K562 (cell line): Measurements from ENCODE around the gene DUXB. TPM values are rescaled to one million over a fixed set of nuclear protein-coding genes. Genes with fewer than 3 reads are reported as not detected.

Experiments
- ATAC-seq: fragments of 200-7000 bp; cut with Tn5 transposase; 3 replicates; pipeline ENCODE4 v1.9.1; 2020; ENCODE audit warnings: moderate library complexity
- BruUV-seq: library from RNA; stranded (reverse); fragments of 400-500 nt; replicated peaks from 2 replicates; lab custom pipeline; 2021; lab: Mats Ljungman, UMichigan
- CTCF ChIA-PET: fragments of 300-600 bp; formaldehyde crosslinking; extraction: SDS; loops from one replicate; lab custom pipeline; 2021; ENCODE audit warnings: low intra/inter-chr PET ratio; lab: Yijun Ruan, JAX
- POLR2A ChIA-PET: fragments of 300-600, 350-650 bp; sonication (Branson Sonifier 250); formaldehyde crosslinking; extraction: SDS; loops from one replicate; lab custom pipeline; 2021; ENCODE audit warnings: antibody characterized with exemption, inconsistent platforms; lab: Yijun Ruan, JAX
- DNase-seq, 4 experiments: peaks; one replicate each; pipeline versions ENCODE4 v3.0.0 to v3.0.0-alpha.2; 2011 to 2018; ENCODE audit warnings: low spot score in 3 of 4, mixed read lengths in 3 of 4; ENCODE audit errors: extremely low read depth in 1 of 4
- FAIRE-seq: peaks from 2 replicates; lab custom pipeline; 2011; peaks lifted over from hg19 to GRCh38; lab: Jason Lieb, UNC
- H2AFZ ChIP-seq: 2 replicates; pipeline ENCODE4 v1.6.0; 2011; ENCODE audit warnings: low read depth, low read length, control low read depth, inconsistent platforms
- H3K27ac ChIP-seq: fragments of 200-600 bp; 3 replicates; pipeline ENCODE4 v1.8.0; 2011; ENCODE audit warnings: low read depth, mild to moderate bottlenecking, control low read depth, inconsistent platforms, low read length, moderate library complexity, mixed read lengths; ENCODE audit errors: extremely low read depth
- H3K27me3 ChIP-seq, 2 experiments: fragments of 300-600 bp in 1 of 2; 2 replicates in 1 of 2; 3 replicates in 1 of 2; pipeline versions ENCODE4 v1.6.0 to v1.8.0; 2011; ENCODE audit warnings: inconsistent platforms in 2 of 2, low read length in 2 of 2, mild to moderate bottlenecking in 1 of 2, mixed read lengths in 1 of 2, moderate library complexity in 1 of 2; ENCODE audit not compliant: control insufficient read depth in 2 of 2, insufficient read depth in 2 of 2
- H3K36me3 ChIP-seq: fragments of 300-600 bp; 3 replicates; pipeline ENCODE4 v1.8.0; 2011; ENCODE audit warnings: mild to moderate bottlenecking, low read length, inconsistent platforms; ENCODE audit not compliant: control insufficient read depth, insufficient read depth
- H3K4me1 ChIP-seq, 2 experiments: fragments of 200-600 bp in 1 of 2; replicated peaks in 1 of 2; 2 replicates in 1 of 2; 3 replicates in 1 of 2; pipeline versions ENCODE4 v1.5.1 to v1.8.0; 2011; ENCODE audit warnings: inconsistent platforms in 2 of 2, low read length in 2 of 2, mild to moderate bottlenecking in 1 of 2, mixed read lengths in 1 of 2, moderate library complexity in 1 of 2; ENCODE audit not compliant: control insufficient read depth in 2 of 2, insufficient read depth in 2 of 2
- H3K4me2 ChIP-seq: 2 replicates; pipeline ENCODE4 v1.6.1; 2011; ENCODE audit warnings: low read length, control low read depth, inconsistent platforms, mixed read lengths; ENCODE audit not compliant: insufficient read depth
- H3K4me3 ChIP-seq: fragments of 200-600 bp; sonication (generic), shearing (Covaris generic); 2 replicates; pipeline ENCODE4 v1.5.1; 2016; ENCODE audit warnings: control low read depth, inconsistent platforms
- H3K79me2 ChIP-seq: fragments of 200-600 bp; 3 replicates; pipeline ENCODE4 v1.8.0; 2011; ENCODE audit warnings: low read length, inconsistent platforms; ENCODE audit not compliant: control insufficient read depth, insufficient read depth
- H3K9ac ChIP-seq, 2 experiments: 2 replicates each; pipeline versions ENCODE4 v1.6.0 to v1.6.1; 2011; ENCODE audit warnings: low read depth in 2 of 2, low read length in 2 of 2, control low read depth in 1 of 2, inconsistent platforms in 1 of 2, mild to moderate bottlenecking in 1 of 2, mixed read lengths in 1 of 2; ENCODE audit not compliant: insufficient read depth in 1 of 2
- H3K9me1 ChIP-seq: one replicate; pipeline ENCODE4 v1.6.0; 2011; ENCODE audit warnings: inconsistent platforms, mild to moderate bottlenecking, low read length, moderate library complexity; ENCODE audit not compliant: control insufficient read depth, insufficient read depth
- H3K9me3 ChIP-seq: replicated peaks from 2 replicates; pipeline ENCODE4 v1.5.1; 2011; ENCODE audit warnings: low read depth, low read length, inconsistent platforms; ENCODE audit not compliant: control insufficient read depth, insufficient read depth
- H4K20me1 ChIP-seq: replicated peaks from 2 replicates; pipeline ENCODE4 v1.6.1; 2011; ENCODE audit warnings: low read length, inconsistent platforms, mixed read lengths; ENCODE audit not compliant: control insufficient read depth, insufficient read depth
- ATF2 ChIP-seq: sonication (generic); formaldehyde crosslinking; IDR thresholded peaks from 2 replicates; pipeline ENCODE4 v1.8.1; 2022; ENCODE audit warnings: missing genetic modification reagents
- CREM ChIP-seq: IDR thresholded peaks from 2 replicates; pipeline ENCODE4 v1.6.1; 2014; ENCODE audit warnings: antibody characterized with exemption, low read depth
- CXXC5 ChIP-seq: fragments of 250-450 bp; sonication (Bioruptor Pico); IDR thresholded peaks from 2 replicates; pipeline ENCODE4 v1.8.0; 2022; ENCODE audit warnings: inconsistent platforms, mild to moderate bottlenecking, moderate library complexity
- EWSR1 ChIP-seq: fragments of 450-650 bp; IDR thresholded peaks from 2 replicates; pipeline ENCODE4 v1.6.1; 2018; ENCODE audit warnings: borderline replicate concordance, mild to moderate bottlenecking, low read depth, moderate library complexity; ENCODE audit not compliant: partially characterized antibody
- FOXA3 ChIP-seq, 2 experiments: fragments of 450-650 bp in 1 of 2; sonication (generic) in 1 of 2; formaldehyde crosslinking; IDR thresholded peaks in 1 of 2; conservative IDR thresholded peaks in 1 of 2; 2 replicates each; pipeline versions ENCODE4 v1.4.0 to v1.8.0; 2020 to 2022; ENCODE audit warnings: mild to moderate bottlenecking in 2 of 2, missing genetic modification reagents in 1 of 2
- HIVEP1 ChIP-seq: fragments of 250-450 bp; sonication (Bioruptor Pico); IDR thresholded peaks from 2 replicates; pipeline ENCODE4 v1.4.0; 2020; ENCODE audit warnings: mild to moderate bottlenecking
- MECOM ChIP-seq: fragments of 250-450 bp; sonication (Bioruptor Pico); IDR thresholded peaks from 2 replicates; pipeline ENCODE4 v1.8.0; 2022; ENCODE audit warnings: inconsistent platforms
- NELFE ChIP-seq: IDR thresholded peaks from 2 replicates; pipeline ENCODE4 v1.6.1; 2011; ENCODE audit warnings: mild to moderate bottlenecking; ENCODE audit not compliant: insufficient read depth, insufficient read length
- NFIC ChIP-seq: fragments of 450-650 bp; IDR thresholded peaks from 2 replicates; pipeline ENCODE4 v1.6.1; 2017; ENCODE audit warnings: mild to moderate bottlenecking, inconsistent platforms
- NR4A1 ChIP-seq, 2 experiments: fragments of 250-450 bp in 1 of 2; fragments of 450-650 bp in 1 of 2; sonication (Bioruptor Pico) in 1 of 2; IDR thresholded peaks; 2 replicates each; pipeline versions ENCODE4 v1.4.0 to v1.6.1; 2016 to 2020; ENCODE audit warnings: mild to moderate bottlenecking in 2 of 2, missing compliant biosample characterization in 1 of 2, missing genetic modification characterization in 1 of 2, moderate library complexity in 1 of 2
- RREB1 ChIP-seq: fragments of 250-450 bp; sonication (Bioruptor Pico); IDR thresholded peaks from 2 replicates; pipeline ENCODE4 v1.4.0; 2020
- ZNF263 ChIP-seq: sonication (generic); formaldehyde crosslinking; IDR thresholded peaks from 2 replicates; pipeline ENCODE4 v1.8.0; 2022; ENCODE audit warnings: mild to moderate bottlenecking, missing genetic modification reagents, borderline replicate concordance
- ZNF668 ChIP-seq: fragments of 250-450 bp; sonication (Bioruptor Pico); IDR thresholded peaks from 2 replicates; pipeline ENCODE4 v1.8.0; 2022; ENCODE audit warnings: mild to moderate bottlenecking, inconsistent platforms
- WGBS: fragments of 100-300 bp; shearing (Covaris generic); methylation state at CpG from one replicate; pipeline ENCODE4 v1.1.6; 2016; ENCODE audit warnings: low coverage, mixed read lengths; ENCODE audit not compliant: insufficient coverage; ENCODE audit errors: missing lambda C conversion rate; 5-methylcytosine and 5-hydroxymethylcytosine counted together
- in situ Hi-C: fragments of 300-500 bp; cut with MboI; formaldehyde crosslinking; loops from 4 replicates; pipeline ENCODE4 v1.15.0; 2018; ENCODE audit warnings: inconsistent platforms, mixed read lengths
- intact Hi-C: fragments of 100-400 bp; cut with micrococcal nuclease; formaldehyde crosslinking; loops from 2 replicates; pipeline ENCODE4 v1.14.2; 2022
- polyA plus RNA-seq, 8 experiments: library from polyadenylated mRNA; depleted of rRNA in 4 of 8; stranded (reverse) in 5 of 8; unstranded in 3 of 8; fragments of >200 nt; fragmentation: Nextera tagmentation in 2 of 8; fragmentation: Illumina TruSeq in 1 of 8; extraction: Ambion mirVana in 2 of 8; extraction: Trizol in 1 of 8; gene quantifications; 2 replicates each; pipeline versions ENCODE4 v1.2.1 to v1.2.3, GENCODE V29; 2011 to 2014; ENCODE audit warnings: inconsistent platforms in 1 of 8, missing spikeins in 1 of 8
- total RNA-seq, 7 experiments: library from RNA; depleted of rRNA in 6 of 7; stranded (reverse); fragments of >200 nt in 6 of 7; fragmentation: Illumina TruSeq in 2 of 7; extraction: Trizol in 2 of 7; gene quantifications; 2 replicates each; pipeline versions ENCODE4 v1.2.1 to v1.2.3, GENCODE V29; 2011 to 2021; ENCODE audit warnings: low replicate concordance in 1 of 7

The DUXB gene
- total and polyA plus RNA-seq, 9 of the 15 experiments (the other 6 are each of a cell fraction or from before 2014, with no cell fraction given), result not detected

- H3K27ac ChIP-seq, result peak within 1 kb of the TSS; percentile 93
- peaks cover 15 to 24% of the 10 kb centered on the region in 2 experiments; a peak in 4 of 5 replicates for H3K4me1 ChIP-seq
- no peak for TF ChIP-seq NR4A1 (CRISPR knock-in tag; IDR thresholded peaks at IDR 0.05)
- no peak for TF ChIP-seq NR4A1 (tag; IDR thresholded peaks at IDR 0.05)
- TF ChIP-seq CXXC5 (CRISPR knock-in tag), result peak; percentile 61
- TF ChIP-seq ATF2 (CRISPR knock-in tag), result no peak
- TF ChIP-seq NELFE, result no peak
- no peak for TF ChIP-seq RREB1 (CRISPR knock-in tag)
- no peak for TF ChIP-seq ZNF668 (CRISPR knock-in tag)
- TF ChIP-seq FOXA3 (CRISPR knock-in tag; conservative IDR thresholded peaks at IDR 0.05 in 1 of 2, IDR thresholded peaks at IDR 0.05 in 1 of 2), result no peak
- TF ChIP-seq MECOM (CRISPR knock-in tag), result no peak
- peak; percentile 30 for TF ChIP-seq NFIC
- no peak for TF ChIP-seq ZNF263 (CRISPR knock-in tag)
- no peak for TF ChIP-seq HIVEP1 (CRISPR knock-in tag)
- TF ChIP-seq EWSR1, result no peak
- TF ChIP-seq CREM, result peak; percentile 47
Measured at GRCh38 chr16:75647492-75648264, 53.6 kb downstream of the DUXB start, which contains the start of the genes KARS1 and TERF2IP. Gene KARS1, minus strand, starts transcription at chr16:75647665. Its CDS starts 26 bp downstream, at chr16:75647639. Gene TERF2IP, plus strand, starts transcription at chr16:75647773. Its CDS starts 110 bp downstream, at chr16:75647883.

More at GRCh38 chr16:75647492-75648264, 53.6 kb downstream of the DUXB start, which contains the start of the genes KARS1 and TERF2IP:
- peak within 1 kb of the TSS; percentile 91 for H2AFZ ChIP-seq
- peaks cover 7% of the 10 kb centered on the region for H3K9me1 ChIP-seq
- FAIRE-seq (peak; percentile 93), DNase-seq (peak; percentile 91 to 96 (median 94)), ATAC-seq (peak; percentile 93)
- no peaks in the 10 kb centered on the region for H3K9me3 ChIP-seq
- peaks cover 99% of the 10 kb centered on the region for H3K79me2 ChIP-seq
- POLR2A ChIA-PET, result interaction anchor here (0.6 to 8.7 kb wide), 16 partner anchors 10 to 386 kb away, joined by 3 to 43 read pairs (median 4); partner anchors contain the start of gene ADAT1
- H3K27me3 ChIP-seq, result no peaks in the 10 kb centered on the region
- intact Hi-C loops (loop anchor here (2.0 to 5.0 kb wide), 2 partner anchors 23 to 115 kb away; no protein-coding TSS in a partner anchor), in situ Hi-C loops (loop anchor here (25.0 kb wide), 1 partner anchor 1540 kb away; the partner anchor contains the start of genes MON1B and SYCE1L)
- peak within 1 kb of the TSS; percentile 94 to 97 for H3K9ac ChIP-seq
- peak within 1 kb of the TSS; percentile 96 for H3K4me3 ChIP-seq
- H3K36me3 ChIP-seq, result peaks cover 38% of the 10 kb centered on the region
- 0% methylated on average over 64 of the region's 76 CpGs for WGBS
- CTCF ChIA-PET, result interaction anchor here (1.1 kb wide), 1 partner anchor 27 kb away, joined by 3 read pairs; no protein-coding TSS in a partner anchor
- H4K20me1 ChIP-seq, result peaks cover 14% of the 10 kb centered on the region
- H3K4me2 ChIP-seq, result peak within 1 kb of the TSS; percentile 91
- BruUV-seq, result no TSS peak
